Pancreas (tissue), 10 donors: Measurements from ENCODE around the gene CRLF2. TPM values are rescaled to one million over a fixed set of nuclear protein-coding genes. Genes with fewer than 3 reads are reported as not detected.
"Not testable (repeated sequence)": the region's sequence is repeated elsewhere in the genome, so short reads cannot be mapped to it uniquely, and the experiment has no call there.

Source experiments
- ATAC-seq, 4 donors: fragments of 200-7000 bp; cut with Tn5 transposase; one replicate each; pipeline versions ENCODE4 v1.8.0 to v1.9.1; 2020; ENCODE audit warnings: mild to moderate bottlenecking in 4 of 4, moderate library complexity in 4 of 4
- DNase-seq, 6 donors: peaks; one replicate each; pipeline ENCODE4 v3.0.0-alpha.2; 2020
- FAIRE-seq: peaks from 2 replicates; lab custom pipeline; 2012; peaks lifted over from hg19 to GRCh38; lab: Jason Lieb, UNC
- H3K27ac ChIP-seq, 4 donors: fragments of 200-600 bp; sonication (generic); 1 replicate in 3 of 4; 2 replicates in 1 of 4; pipeline versions ENCODE4 v1.5.0 to v1.8.0; 2020
- H3K27me3 ChIP-seq, 4 donors: fragments of 200-600 bp; one replicate each; pipeline ENCODE4 v1.8.0; 2021
- H3K36me3 ChIP-seq, 3 donors: fragments of 200-600 bp; sonication (generic) in 1 of 3; one replicate each; pipeline versions ENCODE4 v1.5.0 to v1.8.0; 2020 to 2021
- H3K4me1 ChIP-seq, 3 donors: fragments of 200-600 bp; one replicate each; pipeline ENCODE4 v1.8.0; 2021
- H3K4me3 ChIP-seq, 4 donors: fragments of 200-600 bp; sonication (generic) in 2 of 4; one replicate each; pipeline versions ENCODE4 v1.5.0 to v1.8.0; 2020 to 2021
- H3K9me3 ChIP-seq, 4 donors: fragments of 200-600 bp; one replicate each; pipeline ENCODE4 v1.8.0; 2021
- CTCF ChIP-seq, 4 donors: fragments of 200-600 bp; sonication (generic) in 3 of 4; IDR thresholded peaks; one replicate each; pipeline versions ENCODE4 v1.5.0 to v1.8.0; 2021; ENCODE audit warnings: antibody characterized with exemption in 4 of 4
- WGBS, 2 donors: extraction: QIAGEN DNeasy Blood & Tissue Kit; methylation state at CpG; one replicate each; pipeline ENCODE4 v1.1.7; 2013; 5-methylcytosine and 5-hydroxymethylcytosine counted together
- intact Hi-C, 3 donors: fragments of 100-400 bp; cut with DNase I; formaldehyde crosslinking; loops; one replicate each; pipeline versions ENCODE4 v1.11.1 to v1.14.2; 2022
- polyA plus RNA-seq, 2 donors: library from polyadenylated mRNA; stranded (reverse); fragments of 200-250 nt; gene quantifications; one replicate each; pipeline ENCODE4 v1.2.3, GENCODE V29; 2013
- total RNA-seq, 6 donors: library from RNA; stranded (reverse); fragmentation: NEBNext Ultra II Directional in 4 of 6; extraction: Animal tissue kit (Norgen Biotek cat#: 25700) in 4 of 6; gene quantifications; one replicate each; pipeline versions ENCODE4 v1.2.1 to v1.2.4, GENCODE V29; 2021 to 2023
- donor health status: healthy with polysubstance abuse.
- donor health status: DM: no; HTN: no; CAD: no; lungs with moderate emphysema.
- donor health status: DM: no; HTN: no; CAD: no.
- donor health status: control.
- donor health status: control.
- donor health status: Bipolar disorder and iron deficiency.
- donor health status: DM: yes; HTN: yes; CAD: no.
- donor health status: DM: no; HTN: no; CAD: no.
- donor health status: DM: no; HTN: no; CAD: no.
- donor health status: DM: yes; HTN: yes; CAD: no.

The CRLF2 gene, protein sequence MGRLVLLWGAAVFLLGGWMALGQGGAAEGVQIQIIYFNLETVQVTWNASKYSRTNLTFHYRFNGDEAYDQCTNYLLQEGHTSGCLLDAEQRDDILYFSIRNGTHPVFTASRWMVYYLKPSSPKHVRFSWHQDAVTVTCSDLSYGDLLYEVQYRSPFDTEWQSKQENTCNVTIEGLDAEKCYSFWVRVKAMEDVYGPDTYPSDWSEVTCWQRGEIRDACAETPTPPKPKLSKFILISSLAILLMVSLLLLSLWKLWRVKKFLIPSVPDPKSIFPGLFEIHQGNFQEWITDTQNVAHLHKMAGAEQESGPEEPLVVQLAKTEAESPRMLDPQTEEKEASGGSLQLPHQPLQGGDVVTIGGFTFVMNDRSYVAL
- total RNA-seq = under 1 TPM in 1 of 6 donors, not detected in 5; 0.12 TPM
- under 1 TPM in 1 of 2 donors, not detected in 1; 0.07 TPM for polyA plus RNA-seq

DNA sequence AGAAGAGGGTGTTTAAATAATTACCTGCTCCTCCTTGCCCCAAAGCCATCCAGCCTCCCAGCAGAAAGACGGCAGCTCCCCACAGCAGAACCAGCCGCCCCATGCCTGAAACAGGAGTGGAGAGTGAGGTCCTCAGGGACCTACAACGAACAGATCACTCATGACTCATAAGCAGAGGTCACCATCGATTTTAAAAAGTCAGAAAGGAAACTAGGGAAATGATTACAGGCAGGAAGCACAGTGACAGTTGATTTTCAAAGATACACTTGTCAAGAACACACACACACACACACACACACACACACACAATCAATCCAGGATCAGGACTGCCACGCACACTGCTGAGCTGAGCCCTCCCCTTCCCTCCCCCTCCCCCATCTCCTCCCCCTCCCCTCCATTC lies at the start of gene CRLF2:
TSS of gene CRLF2 (minus strand) at position 118 of the 400 bp plus-strand sequence. CDS start at position 103, 15 bp downstream.
- no peaks in the 10 kb centered on the region for H3K9me3 ChIP-seq
- DNase-seq (no peak), ATAC-seq (no peak), FAIRE-seq (no peak)
- TF ChIP-seq CTCF (IDR thresholded peaks at IDR 0.05) = no peak
- intact Hi-C loops = no loop called here
- H3K27ac ChIP-seq = no peak within 1 kb of the TSS
- H3K36me3 ChIP-seq = no peaks in the 10 kb centered on the region
- no peaks in the 10 kb centered on the region for H3K27me3 ChIP-seq
- WGBS, 2 donors = 45 to 53% methylated on average over 5 of the region's 5 CpGs
- no peak within 1 kb of the TSS for H3K4me3 ChIP-seq
- no peaks in the 10 kb centered on the region for H3K4me1 ChIP-seq

- intact Hi-C loops, H3K27ac ChIP-seq, H3K4me3 ChIP-seq, H3K36me3 ChIP-seq, ATAC-seq, H3K27me3 ChIP-seq, H3K4me1 ChIP-seq, FAIRE-seq, H3K9me3 ChIP-seq: not testable (repeated sequence)
- peak in 1 of 6 donors; percentile 24 for DNase-seq
- 72 to 73% methylated on average over 9 of the region's 9 CpGs for WGBS, 2 donors
Measured at GRCh38 chrX:1261771-1262170, 49.3 kb upstream of the CRLF2 start.

- Histone ChIP-seq H3K4me3 (no peak overlapping the region), H3K27ac (no peak overlapping the region), H3K36me3 (no peaks in the 10 kb centered on the region), H3K9me3 (no peaks in the 10 kb centered on the region), H3K27me3 (no peaks in the 10 kb centered on the region), H3K4me1 (no peaks in the 10 kb centered on the region)
- no peak for TF ChIP-seq CTCF (IDR thresholded peaks at IDR 0.05)
- 32 to 37% methylated on average over 5 of the region's 5 CpGs for WGBS, 2 donors
- ATAC-seq (no peak), FAIRE-seq (no peak), DNase-seq (peak in 1 of 6 donors; percentile 4)
- intact Hi-C loops = no loop called here
Measured at GRCh38 chrX:1261285-1261684, 48.8 kb upstream of the CRLF2 start.

DNA sequence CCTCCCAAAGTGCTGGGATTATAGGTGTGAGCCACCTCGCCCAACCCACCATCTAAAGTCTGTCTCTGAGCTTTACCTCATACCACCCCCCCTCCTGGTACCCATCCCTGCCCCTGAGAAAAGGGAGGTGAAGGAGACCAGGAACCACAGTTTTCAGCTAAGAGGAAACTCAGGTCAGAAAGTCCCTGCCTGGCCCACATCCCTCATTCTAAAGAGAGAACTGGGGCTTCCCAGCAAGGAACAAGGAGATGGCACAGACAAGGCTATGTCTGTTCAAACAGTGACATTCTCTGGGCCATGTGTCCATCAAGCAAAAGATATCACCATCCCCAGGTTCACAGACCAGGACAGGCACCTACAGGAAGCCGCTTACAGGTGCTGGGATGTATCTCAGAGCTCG lies 40.4 kb upstream of the CRLF2 start:
- Histone ChIP-seq H3K9me3 (no peaks in the 10 kb centered on the region), H3K27me3 (peaks cover 0 to 5% (median 0%) of the 10 kb centered on the region in 4 donors), H3K4me1 (peaks cover 0 to 4% (median 0%) of the 10 kb centered on the region in 3 donors), H3K36me3 (no peaks in the 10 kb centered on the region), H3K4me3 (no peak overlapping the region), H3K27ac (no peak overlapping the region)
- ATAC-seq (no peak), FAIRE-seq (no peak), DNase-seq (no peak)
- no peak for TF ChIP-seq CTCF (IDR thresholded peaks at IDR 0.05)
- 68 to 72% methylated on average over 3 of the region's 3 CpGs for WGBS, 2 donors
- intact Hi-C loops = no loop called here

DNA sequence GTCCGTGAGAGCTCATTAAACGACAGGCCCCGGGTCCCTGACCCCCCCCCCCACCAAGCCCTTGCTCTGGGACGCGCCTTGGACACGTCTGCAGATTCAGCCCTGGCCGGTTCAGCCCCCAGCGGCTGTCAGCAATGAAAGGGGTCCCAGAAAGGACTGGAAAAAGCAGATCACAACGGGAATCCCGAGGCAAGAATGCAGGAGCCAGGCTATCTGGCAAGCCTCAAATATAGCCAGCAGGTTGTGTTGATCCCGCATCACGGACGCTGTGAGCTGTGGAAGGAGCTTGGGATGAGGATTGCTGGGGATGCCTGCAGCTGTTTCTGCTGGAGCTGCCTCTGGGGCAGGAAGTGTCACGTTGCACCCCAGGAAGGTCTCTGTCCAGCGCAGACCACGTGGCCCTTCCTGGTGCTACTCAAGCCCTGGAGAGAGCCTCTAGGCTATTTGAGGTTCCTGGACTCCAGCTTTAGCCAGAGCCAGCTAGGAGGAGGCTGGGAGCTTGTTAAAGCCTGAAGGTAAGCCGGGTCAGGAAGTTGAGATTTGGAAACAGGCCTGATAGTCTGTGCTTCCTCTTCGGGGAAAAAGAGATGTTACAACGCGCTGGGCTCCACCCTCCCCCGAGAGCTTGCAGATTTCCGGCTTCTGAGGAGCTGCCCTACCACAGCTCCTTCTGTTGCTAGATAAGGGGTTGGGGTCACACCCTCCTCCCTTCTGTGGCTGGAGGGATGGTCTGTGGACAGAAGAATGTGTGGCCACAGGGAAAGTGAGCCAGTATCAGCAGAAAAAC lies 36.8 kb upstream of the CRLF2 start:
- FAIRE-seq = no peak
- peak in 1 of 6 donors; percentile 43 for DNase-seq
- no peaks in the 10 kb centered on the region for H3K9me3 ChIP-seq
- H3K4me3 ChIP-seq = no peak overlapping the region
- no peak for TF ChIP-seq CTCF (IDR thresholded peaks at IDR 0.05)
- H3K4me1 ChIP-seq = peaks cover 0 to 4% (median 0%) of the 10 kb centered on the region in 3 donors
- 3% methylated on average over 22 of the region's 22 CpGs for whole genome bisulfite sequencing, 2 donors
- peak overlapping the region in 2 of 4 donors; percentile 30 to 41 for H3K27ac ChIP-seq
- no peaks in the 10 kb centered on the region for H3K36me3 ChIP-seq
- intact Hi-C loops = no loop called here
- peak in 3 of 4 donors; percentile 30 to 72 (median 66) for ATAC-seq
- peaks cover 0 to 5% (median 0%) of the 10 kb centered on the region in 4 donors for H3K27me3 ChIP-seq
